Cerebellar nuclear complex (tissue), 1 donor: ENCODE results near the gene COL4A1.
"Not testable (repeated sequence)": the region's sequence is repeated elsewhere in the genome, so short reads cannot be mapped to it uniquely, and the experiment has no call there.

ENCODE experiments used
- DNase-seq, 2 experiments: peaks; one replicate each; lab custom pipeline; 2025; lab: John Stamatoyannopoulos, UW

Gene COL4A1

DNA sequence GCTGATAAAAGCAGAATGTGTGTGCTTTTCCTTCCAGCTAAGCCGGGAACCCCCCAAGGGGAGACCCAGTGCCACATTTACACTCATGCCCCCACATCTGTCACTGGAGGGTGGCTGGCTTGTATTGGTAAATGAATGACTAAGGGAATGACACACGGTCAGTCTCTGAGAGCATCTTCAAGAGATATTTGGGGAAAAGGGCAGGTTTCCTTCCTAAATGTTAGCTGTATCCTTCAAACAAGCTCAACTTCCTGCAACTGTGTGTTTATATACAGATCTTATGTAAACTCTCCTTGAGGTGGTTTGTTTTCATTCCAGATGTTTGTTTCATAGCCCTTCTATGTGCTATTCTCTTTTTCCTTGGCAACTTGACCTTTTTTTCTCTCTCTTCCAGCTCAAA, 192.6 kb downstream of the COL4A1 start:
- DNase-seq = no peak

DNA sequence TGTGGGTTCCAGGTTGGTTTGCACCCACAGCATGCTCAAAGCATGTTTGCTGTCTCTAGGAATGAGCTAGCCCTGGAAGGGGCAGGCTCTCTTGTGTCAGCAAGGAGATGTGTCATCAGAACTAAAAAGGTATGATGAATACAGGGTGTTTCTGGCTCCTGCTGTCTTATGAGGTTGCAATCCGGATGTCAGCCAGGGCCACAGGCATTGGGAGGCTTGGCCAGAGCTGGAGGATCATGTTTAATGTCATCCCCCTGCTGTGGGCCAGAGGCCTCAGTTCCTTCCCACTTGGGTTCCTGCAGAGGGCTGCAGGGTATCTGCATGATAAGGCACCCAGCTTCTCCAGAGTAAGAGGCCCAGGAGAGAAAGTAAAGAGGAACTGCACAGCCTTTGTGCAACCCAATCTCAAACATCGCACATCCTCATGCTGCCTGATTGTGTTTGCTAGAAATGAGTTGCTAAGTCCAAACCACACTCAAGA, 193.6 kb downstream of the COL4A1 start:
- no peak for DNase-seq

DNA sequence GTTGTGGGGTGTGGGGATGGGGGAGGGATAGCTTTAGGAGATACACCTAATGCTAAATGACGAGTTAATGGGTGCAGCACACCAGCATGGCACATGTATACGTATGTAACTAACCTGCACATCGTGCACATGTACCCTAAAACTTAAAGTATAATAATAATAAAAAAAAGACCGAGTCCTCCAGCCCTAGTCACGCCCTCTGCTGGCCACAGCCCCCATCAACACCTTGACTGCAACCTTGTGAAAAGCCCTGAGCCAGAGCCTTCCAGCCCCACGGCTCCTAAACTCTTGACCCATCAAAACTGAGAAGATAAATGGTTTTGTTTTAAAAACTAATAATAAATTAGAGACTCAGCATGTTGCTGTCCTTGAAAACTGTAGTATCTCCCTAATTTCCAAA, 194.6 kb downstream of the COL4A1 start:
- not testable (repeated sequence) for DNase-seq

DNA sequence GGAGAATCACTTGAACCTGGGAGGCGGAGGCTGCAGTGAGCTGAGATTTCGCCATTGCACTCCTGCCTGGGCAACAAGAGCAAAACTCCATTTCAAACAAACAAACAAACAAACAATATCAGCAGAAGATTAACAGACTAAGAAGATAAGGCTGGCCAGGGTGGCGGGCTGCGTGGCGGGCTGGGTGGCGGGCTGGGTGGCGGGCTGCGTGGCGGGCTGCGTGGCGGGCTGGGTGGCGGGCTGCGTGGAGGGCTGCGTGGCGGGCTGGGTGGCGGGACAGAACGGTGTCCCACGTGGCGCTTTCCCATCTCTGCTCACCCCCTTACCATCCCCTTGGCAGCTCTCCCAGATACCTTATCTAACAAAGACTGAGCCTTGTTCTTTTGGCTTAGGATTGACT, 196.2 kb downstream of the COL4A1 start:
- no peak for DNase-seq

DNA sequence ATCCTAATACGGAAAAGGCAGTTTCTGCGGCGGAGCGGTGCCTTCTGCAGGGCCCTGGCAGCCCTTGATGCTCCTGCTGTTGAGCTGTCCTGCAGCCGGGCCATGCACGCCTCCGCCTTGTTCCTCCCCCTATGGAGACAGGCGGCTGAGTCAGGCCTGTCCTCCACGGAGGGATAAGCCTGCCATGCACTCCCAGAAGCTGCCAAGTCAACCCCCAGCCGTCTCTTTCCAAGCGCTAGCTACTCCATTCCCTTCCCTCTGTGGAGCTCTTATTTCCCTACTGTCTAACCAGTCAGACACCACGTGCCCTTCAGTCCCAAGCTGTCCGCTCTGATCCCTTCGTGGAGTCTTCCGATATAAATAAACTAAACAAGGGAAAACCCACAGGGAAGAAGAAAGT, 197.0 kb downstream of the COL4A1 start:
- no peak for DNase-seq

DNA sequence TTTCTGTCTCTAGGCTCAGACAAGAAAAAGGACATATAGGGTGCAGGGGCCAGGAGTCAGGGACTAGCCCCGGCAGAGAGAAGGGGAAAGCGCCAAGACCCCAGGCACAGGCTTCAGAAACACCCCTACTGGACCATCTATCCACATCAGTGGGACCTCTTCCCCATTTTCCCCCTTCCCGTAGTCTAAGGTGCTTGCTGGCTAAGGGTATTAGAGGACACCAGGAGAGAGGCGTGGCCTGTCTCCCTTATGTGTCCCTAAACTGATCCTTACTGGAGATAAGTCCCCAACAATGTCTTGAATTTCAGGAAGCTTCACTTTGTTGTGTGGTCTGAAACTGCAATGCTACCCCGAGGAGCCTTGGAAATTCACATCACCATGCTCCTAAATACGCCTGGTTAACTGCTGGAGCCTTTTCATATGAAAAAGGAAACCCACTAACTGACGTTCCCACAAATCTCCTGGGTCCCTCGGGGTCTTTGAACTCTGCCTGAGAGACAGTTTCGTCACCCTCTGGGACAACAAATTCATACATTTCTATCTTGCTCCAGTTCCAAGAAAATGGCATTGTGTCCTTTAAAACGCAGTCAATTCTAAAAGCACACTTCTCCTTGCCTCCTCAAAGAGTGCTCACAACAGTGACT, 197.7 kb downstream of the COL4A1 start:
- DNase-seq = no peak

DNA sequence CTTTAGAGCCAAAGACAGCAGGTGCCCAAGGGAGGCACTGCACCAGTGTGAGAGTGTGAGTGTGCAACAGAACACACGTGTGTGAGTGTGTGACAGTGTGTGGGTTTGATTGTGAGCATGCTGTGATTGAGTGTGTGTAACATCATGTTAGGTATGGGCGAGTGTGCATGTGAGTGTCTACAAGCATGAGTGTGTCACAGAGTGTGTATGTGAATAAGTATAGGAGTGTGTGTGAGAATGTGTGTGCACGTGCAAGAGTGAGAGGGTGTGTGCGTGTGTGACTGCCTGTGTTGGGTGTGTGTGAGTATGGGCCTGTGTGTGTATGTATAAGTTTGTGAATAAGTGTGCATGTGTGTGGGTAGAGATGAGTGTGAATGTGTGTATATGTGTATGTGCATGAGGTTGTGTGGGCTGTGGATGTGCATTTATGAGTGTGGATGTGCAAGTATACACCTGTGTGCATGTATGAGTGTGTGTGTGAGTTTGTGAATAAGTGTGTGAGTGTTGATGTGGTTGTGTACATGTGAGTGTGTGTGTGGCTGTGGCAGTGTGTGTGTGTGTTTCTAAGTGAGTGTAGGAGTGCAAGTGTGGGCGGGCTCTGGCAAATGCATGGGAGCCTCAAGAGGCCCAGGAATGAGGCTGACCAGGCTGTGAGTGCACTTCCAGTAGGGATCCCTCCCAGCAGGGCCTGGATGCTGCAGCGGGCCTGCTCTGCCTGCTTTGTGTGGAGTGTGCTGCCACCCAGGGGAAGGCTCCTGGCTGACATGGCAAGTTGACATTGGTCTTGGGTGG, 198.4 kb downstream of the COL4A1 start:
- no peak for DNase-seq

DNA sequence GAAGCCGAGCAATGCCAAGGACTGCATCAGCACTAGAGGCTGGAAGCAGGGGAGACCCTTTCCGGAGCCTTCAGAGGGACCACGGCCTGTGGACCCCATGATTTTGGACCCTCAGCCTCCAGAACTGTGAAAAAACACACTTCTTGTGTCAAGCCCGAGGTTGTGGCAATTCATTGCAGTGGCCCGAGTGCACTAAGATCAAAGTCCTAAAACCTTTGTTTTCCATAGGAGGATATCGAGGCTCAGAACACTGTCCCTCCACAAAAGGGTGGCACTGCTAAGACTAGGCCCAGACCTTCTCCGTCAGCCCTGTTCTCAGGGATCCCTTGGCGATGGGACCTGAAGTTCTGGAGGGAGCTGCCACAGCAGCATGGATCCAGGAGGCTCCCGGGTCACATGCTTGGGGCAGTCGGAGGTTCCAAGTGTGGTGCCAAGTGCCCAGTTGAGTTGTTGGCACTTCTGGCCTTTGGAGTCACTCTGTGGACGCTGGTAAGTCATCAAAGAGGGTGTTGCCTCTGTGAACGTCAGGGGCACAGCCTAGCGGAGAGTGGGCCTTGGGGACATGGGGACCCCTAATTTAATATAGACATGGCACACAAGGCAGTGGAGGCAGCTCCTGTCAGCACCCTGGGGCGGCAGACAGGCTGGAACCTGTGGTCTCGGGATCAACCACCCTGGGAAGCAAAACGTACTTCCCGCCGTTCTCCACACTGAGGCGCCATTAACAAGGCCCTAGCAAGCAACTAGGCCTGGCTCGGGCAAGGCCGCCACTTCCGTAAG, 199.2 kb downstream of the COL4A1 start:
- DNase-seq = no peak

DNA sequence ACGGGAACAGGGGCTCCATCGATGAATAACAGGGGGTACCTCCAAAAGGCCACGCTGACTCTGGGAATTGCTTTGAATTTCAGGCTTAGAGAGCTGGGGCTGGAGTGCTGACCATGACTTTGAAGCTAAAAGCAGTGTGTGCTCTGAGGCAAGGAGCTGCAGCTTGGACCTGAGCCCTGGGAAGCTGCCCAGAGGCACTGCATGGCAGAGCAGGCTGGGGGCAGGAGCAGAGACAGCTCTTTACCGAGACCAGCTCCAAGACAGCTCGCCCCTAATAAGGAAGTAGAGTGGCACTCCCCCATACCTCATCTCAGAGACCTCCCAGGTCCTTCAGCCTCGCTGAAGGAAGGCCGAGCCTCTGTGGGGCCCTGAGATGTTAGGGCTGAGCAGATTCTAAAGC, 200.2 kb downstream of the COL4A1 start:
- DNase-seq = no peak

DNA sequence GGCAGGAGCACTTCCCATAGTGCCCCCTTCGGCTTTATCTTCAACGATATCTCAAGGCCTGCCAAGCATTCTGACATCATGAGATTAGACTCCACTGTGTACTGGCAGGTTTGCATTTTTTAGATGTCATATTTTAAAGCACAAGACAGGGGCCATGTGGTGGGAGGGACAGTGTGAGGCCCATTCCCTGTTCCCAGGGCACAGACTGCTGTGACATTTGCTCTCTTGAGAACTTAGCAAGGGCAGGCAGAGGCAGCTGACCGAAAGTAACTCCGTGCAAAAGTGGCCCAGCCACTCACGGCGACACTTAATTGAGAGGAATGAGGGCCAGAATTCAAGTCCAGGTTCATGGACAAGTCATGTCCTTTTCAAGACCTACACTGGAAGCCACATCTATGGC, 201.8 kb downstream of the COL4A1 start:
- no peak for DNase-seq

DNA sequence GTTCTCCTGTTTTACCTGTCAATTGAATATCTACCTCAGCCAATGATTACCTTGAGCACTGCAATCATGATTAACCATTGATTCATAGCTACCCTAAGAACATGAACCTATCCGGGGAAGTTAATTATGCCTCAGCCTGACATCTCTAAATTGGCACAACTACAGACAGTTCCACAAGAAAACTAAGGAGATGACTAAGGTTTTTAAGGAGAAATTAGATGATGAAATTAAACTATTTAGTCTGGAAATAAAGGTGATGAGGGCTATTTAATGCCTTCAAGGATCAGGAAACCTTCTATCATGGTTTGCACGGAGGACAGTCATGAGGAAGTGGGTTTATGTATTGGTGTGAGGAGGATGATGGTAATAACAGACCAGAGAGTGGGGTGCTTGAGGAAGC, 203.4 kb downstream of the COL4A1 start:
- no peak for DNase-seq

DNA sequence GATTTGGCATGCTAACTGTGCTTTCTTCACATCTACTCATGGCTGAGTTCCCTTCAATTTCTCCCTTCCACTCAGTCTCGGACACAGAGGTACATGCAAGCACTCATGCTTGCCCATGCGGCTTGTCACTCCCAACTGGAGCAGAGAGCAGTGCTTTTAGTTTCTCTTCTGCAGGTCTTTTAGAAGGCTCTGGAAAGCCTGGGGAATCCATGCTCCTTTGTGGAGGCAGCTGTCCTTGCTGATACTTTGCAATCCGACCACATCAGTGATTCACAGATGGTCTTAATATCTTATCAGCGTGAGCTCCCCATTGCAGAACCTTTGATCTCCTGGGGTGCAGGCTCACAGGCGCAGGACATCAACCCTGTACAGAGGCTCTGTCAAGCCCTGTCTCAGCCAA, 203.9 kb downstream of the COL4A1 start:
- DNase-seq = no peak

DNA sequence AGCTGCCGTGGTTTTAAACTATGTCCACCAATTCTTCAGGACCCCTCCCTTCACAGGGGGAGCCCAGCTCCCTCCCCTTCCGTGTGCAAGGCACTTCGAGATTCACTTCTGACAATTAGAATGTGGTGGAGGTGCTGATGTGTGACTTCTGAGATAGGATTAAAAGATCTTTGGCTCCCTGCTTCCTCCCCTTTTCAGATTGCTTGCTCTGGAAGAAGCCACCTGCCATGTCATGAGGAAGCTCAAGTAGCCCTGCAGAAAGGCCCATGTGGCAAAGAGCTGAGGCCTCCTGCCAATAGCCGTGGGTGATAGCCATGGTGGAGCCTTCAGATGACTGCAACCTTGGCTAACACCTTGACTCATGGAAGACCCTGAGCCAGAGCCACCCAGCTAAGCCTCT, 204.9 kb downstream of the COL4A1 start:
- no peak for DNase-seq

DNA sequence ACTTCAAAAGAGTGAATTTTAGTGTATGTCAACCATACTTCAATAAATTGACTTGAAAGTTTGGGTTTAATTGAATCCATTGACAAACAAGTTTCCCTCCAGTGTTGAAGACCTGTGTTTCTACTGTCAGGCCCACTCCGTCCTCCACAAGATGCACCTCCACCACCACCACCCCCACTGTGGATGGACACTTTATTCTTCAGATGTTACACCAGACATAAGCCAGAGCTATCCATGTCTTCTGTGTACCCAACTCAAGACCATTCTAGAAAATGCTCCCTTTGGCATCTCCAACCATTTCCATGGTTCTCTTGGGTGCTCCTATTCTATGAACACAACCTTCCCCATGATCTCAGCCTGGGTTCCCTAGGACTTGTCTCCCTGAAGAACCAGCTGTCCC, 207.0 kb downstream of the COL4A1 start:
- DNase-seq = no peak
